EH (cell line): ENCODE data around the gene CACNG3.
"Not testable (repeated sequence)": the region's sequence is repeated elsewhere in the genome, so short reads cannot be mapped to it uniquely, and the experiment has no call there.

Experiments used
- DNase-seq: peaks from one replicate; pipeline ENCODE4 v3.0.0-alpha.2; 2015; ENCODE audit warnings: low read depth

The CACNG3 gene

DNA sequence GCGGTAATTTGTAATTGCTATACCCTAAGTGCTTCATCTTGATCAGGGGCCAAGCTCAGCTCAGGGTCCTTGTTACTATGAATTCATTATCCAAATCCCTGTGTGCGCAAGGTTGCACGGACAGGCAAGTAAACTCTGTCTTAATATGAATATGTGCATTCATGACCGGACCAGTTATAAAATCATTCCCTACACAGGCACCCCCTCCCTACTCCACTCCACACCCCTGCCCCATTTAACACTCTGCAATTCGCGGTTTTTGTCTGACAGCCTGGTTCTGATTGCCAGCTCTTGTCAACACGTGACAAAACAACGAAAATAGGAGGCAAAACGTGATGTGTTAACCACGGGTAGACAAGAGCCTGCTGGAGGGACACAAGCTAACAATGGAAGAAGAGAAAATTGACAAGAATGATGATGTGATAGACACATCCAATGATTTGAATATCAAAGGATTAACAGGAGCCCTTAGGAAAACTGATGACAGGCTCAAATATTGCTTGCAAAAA, 76.5 kb downstream of the CACNG3 start:
- DNase-seq, result no peak

DNA sequence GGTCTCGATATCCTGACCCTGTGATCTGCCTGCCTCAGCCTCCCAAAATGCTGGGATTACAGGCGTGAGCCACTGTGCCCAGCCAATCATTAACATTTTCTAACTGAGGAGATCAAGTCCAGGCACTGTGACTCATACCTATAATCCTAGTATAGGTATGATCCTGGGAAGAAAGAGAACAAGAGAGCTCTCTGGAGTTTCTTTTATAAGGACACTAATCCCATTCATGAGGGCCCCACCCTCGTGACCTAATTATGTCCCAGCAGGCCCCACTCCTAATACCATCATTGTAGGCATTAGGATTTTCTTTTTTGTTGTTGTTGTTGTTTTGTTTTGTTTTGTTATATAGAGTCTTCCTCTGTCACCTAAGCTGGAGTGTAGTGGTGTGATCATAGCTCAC, 80.4 kb downstream of the CACNG3 start:
- DNase-seq, result no peak

DNA sequence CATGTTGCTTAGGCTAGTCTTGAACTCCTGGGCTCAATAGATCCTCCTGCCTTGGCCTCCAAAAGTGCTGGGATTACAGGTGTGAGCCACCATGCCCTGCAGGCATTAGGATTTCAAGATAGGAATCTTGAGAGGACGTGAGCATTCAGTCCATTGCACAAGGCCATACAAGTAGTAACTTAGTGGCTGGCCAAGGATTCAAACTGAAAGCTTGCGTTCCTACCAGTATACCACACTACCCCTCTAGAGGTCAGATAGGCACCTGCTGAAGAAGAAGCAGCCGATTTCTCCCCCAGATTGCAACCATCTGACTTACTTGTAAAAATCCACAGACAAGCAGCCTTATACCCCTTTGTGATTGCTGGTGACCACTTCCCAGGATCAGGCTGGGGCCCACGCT, 80.9 kb downstream of the CACNG3 start:
- DNase-seq, result no peak

DNA sequence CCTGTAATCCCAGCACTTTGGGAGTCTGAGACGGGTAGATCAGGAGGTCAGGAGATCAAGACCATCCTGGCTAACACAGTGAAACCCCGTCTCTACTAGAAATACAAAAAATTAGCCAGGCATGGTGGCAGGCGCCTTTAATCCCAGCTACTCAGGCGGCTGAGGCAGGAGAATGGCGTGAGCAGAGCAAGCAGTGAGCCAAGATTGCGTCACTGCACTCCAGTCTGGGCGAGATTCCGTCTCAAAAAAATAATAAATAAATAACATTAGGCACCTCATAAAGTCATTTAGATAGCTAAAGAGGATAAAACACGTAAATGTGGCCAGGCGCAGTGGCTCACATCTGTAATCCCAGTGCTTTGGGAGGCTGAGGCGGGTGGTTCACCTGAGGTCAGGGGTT, 87.7 kb downstream of the CACNG3 start:
- not testable (repeated sequence) for DNase-seq

DNA sequence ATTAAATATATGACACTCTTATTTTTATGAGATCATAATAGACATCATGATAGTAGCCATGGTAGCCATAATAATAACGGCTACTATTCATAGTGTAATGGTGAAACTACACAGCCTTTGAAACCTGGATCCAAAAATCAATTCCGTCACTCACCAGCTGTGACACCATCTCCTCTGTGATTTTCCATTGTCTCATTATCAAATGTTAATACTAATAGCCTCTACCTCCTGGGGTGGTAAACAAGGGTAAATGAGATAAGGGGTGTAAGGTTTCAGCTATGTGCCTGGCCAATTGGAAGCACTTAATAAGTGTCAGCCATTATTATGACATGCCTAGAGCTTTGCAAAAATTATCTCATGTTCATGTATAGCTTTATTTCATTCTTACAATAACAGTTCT, 88.6 kb downstream of the CACNG3 start:
- DNase-seq, result no peak

DNA sequence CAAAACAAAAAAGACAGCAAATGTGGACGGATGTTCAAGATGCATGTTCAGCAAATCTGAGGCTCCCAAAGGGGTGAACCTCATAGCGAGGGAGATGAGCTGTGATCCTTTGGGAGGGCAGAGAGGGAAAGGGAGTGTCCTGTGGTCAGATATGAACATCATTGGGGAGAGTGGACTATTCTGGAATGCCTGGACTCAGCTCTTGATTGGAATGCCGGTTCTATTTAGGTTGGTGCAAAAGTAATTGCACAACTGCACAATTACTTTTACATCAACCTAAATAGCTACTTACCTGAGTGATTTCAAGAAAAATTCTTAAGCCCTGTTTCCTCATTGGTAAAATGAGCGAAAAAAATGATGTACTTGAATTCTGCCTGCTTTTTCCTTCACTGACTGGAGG, 89.6 kb downstream of the CACNG3 start:
- no peak for DNase-seq

DNA sequence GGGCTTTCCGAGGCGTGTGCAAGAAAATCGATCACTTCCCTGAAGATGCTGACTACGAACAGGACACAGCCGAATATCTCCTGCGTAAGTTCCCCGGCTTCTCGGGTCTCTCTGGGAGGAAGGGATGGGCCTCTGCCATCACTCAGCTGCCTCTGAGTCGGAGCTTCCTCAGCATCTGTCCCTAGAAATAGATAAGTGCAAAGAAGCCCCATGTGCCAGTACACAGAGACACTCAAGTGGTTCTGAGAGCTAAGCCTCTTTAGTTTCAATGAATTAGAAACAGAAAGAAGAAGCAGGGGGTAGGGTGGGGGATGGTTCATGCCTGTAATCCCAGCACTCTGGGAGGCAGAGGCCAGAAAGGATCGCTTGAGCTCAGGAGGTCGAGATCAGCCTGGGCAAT, 90.6 kb downstream of the CACNG3 start:
- no peak for DNase-seq

DNA sequence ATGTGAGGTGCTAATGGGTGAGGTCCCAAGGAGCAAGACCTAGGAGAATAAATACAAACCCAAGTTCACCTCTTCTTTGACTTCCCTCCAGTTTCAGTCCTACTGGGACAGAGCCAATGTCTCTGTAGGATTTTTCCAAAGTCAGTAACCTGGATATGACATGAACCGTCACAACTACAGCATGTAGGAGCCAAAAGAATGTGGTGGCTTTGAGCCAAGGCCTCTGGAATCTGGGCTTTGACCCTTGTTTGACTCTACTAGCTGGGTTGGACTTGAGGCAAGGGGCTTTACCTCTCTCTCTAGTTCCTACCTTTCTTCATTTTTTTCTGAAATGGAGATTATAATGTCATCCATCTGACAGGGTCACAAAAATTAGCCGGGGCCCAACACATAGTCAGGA, 91.4 kb downstream of the CACNG3 start:
- no peak for DNase-seq

DNA sequence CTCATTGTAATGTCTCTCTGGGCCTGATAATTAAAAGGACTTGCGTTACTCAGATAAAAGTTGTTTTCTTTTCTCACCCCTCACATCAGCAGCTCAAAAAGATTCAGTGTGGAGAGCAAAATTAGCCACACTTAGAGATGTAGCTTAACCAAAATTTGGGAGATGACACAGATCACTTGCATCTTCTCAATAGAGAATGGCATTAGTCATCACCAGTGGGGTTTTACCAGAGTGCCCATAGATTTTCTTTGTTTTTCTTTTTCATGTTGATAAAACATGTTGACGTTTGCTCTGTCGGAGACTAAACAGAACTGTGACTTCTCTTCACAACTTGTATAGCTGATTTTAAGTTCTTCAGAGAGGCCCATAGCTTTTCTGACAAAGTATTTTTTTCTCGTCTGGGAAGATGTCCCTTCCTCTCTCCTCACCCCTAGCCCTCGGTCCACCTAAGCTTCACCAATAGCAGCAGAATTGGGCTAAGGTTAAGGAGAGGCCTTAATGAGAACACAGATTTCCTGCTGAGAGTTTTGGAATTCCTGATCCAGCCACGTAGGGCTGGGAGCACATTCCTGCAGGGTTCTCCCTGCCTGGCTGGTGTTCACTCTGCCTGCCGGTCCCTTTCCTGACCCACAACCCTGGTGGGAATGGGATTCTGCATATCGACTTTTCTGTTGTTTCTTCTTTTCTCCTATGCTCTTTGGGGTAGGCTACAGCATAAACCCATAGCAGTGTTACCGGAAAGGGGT, 92.6 kb downstream of the CACNG3 start:
- DNase-seq, result no peak

DNA sequence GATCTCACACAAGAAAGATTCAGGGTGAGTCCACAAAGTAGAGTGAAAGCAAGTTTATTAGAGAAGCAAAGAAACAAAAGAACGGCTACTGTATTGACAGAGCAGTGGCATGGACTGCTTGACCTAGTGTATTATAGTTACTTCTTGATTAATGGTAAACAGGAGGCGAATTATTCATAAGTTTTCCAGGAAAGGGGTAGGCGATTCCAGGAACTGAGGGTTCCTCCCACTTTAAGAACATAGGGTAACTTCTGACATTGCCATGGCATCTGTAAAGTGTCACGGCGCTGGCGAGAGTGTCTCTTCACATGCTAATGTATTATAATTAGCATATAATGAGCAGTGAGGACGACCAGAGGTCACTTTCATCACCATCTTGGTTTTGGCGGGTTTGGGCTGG, 93.2 kb downstream of the CACNG3 start:
- DNase-seq, result no peak

DNA sequence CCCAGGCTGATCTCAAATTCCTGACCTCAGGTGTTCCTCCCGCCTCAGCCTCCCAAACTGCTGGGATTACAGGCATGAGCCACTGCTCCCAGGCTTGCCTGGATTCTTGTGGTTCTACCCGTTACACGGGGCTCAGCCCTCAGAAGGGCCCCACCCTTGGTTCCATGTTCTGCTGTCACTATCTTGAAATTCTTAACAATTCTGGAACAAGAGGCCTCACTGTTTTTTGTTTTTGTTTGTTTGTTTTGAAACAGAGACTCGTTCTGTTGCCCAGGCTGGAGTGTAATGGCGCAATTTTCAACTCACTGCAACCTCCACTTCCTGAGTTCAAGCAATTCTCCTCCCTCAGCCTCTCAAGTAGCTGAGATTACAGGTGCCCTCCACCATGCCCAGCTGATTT, 96.6 kb downstream of the CACNG3 start:
- DNase-seq, result no peak

DNA sequence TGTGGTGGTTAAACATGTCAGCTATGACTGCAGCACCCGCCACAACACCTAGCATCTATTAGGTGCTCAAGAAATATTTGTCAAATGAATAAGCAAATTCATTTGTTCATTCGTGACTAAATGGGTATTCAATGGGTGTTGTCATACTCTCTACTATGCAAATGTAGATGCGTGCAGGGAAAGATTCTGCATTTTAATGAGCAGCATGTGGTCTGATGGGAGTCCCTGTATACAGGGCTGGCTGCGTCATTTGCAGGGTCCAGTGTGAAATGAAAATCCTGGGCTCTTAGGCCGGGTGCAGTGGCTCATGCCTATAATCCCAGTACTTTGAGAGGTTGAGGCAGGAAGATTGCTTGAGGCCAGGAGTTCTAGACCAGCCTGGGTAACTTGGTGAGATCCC, 97.5 kb downstream of the CACNG3 start:
- no peak for DNase-seq

DNA sequence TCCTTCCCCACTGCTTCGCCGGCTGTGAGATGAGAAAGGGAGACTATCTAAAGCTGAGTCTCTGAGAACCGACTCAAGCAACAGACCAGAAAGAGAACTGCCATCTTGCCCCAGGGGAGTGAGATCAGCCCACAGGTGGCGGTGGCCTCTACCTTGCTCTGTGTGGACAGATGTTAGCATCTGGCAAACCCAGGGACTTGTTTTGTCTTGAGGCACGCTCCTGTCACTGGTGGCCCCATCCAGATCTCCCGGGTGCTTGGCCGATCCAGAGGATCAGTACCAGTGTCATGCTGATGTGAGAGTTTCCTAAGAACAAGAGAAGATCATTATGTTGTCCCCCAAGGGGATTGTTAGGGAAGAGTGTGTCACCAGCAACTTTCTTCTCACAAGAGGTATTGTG, 101.4 kb downstream of the CACNG3 start:
- DNase-seq, result no peak

DNA sequence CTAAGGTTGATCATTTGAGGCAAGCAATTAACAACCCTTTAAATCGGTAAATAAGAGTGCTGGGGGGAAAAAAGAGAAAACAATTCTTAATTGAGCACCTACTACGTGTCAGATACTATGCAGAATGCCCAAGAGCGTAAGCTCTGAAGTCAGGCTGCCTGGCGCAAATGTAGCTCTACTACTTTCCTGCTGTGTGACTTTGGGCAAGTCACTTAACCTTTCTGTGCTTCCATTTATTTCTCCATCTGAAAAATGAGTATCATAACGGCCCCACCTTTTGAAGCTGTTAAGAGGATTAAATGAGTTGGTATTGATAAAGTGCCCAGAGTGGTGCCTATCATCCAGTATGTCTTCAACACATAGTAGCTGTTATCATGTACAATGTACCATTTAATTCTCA, 102.0 kb downstream of the CACNG3 start:
- no peak for DNase-seq

DNA sequence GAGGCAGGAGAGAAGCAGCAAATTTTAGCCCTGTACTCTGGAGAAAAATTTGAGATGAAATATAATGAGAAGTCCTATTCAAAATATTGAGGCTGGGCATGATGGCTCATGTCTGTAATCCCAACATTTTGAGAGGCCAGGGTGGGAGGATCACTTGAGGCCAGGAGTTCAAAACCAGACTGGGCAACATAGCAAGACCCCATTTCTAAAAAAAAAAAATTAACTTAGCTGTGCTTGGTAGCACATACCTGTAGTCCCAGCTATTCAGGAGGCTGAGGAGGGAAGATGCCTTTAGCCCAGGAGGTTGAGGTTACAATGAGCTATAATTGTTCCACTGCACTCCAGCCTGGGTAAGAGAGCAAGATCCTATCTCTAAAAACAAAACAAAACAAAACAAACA, 103.4 kb downstream of the CACNG3 start:
- no peak for DNase-seq

DNA sequence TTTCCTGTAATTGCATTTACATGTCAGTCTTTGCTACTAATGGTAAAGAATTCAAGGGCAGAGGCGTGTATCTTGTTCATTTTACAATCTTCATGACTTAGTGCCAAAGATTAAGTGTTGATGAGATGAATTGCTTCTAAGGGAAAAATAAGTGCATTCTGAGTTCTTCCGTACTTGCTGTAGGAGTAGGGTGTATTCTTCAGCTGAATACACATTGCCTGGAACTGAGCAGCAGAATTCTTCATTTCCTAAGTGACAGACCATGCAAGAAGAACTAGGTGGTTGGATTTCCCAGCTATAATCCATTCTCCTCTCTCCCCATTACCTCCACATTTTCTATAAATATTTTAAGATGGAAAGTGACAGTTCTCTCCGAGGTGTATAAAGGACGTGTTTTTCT, 104.8 kb downstream of the CACNG3 start:
- no peak for DNase-seq

DNA sequence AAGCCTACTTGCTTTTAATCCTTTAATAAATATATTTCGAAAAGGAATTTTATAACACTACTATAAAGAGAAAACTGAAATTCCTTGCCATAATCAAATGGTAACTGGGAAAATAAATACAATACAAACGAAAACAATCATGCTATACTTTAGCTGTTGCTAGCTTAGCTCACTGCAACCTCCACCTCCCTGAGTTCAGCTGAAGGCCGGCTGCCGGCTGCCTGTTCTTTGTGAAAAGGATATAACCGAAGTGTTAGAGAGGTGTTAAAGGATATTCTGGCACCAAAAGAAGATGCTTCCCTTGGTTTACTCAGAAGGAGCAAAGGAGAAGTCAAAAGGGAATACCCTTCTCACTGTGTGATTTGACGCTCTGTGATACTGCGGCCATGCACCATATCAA, 108.5 kb downstream of the CACNG3 start:
- DNase-seq, result no peak

DNA sequence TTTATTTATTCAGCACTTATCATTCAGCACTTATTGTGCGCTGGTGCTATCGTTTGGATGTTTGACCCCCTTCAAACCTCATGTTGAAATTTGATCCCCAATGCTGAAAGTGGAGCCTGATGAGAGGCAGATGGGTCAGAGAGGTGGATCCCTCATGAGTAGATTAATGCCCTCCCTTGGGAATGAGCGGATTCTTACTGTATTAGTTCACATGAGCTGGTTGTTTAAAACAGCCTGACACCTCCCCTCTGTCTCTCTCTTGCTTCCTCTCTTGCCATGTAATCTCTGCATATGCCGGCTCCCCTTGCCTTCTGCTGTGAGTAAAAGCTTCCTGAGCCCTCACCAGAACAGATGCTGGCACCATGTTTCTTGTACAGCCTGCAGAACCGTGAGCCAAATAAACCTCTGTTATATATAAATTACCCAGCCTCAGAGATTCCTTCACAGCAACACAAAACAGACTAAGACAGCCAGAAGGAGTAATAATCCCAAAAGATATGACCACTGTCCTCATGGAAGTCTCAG, 111.1 kb downstream of the CACNG3 start:
- no peak for DNase-seq

DNA sequence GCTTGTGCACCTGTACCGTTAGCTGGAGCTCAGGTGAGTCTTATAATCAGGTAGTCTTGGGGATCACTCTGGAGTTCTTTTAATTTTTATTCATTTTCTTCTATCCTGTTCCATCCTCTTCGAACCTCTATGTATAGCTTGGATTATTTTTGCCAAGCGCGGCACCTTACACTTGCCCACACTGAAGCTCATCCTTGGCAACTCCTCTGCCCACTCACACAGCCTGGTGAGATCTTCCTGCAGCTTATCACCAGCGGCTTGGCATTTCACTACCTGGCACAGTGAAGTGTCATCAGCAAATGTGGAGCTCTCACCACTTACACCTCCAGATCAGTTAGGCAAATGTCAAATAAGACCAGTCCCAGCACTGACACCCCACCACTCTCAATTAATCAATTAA, 116.7 kb downstream of the CACNG3 start:
- DNase-seq, result no peak

DNA sequence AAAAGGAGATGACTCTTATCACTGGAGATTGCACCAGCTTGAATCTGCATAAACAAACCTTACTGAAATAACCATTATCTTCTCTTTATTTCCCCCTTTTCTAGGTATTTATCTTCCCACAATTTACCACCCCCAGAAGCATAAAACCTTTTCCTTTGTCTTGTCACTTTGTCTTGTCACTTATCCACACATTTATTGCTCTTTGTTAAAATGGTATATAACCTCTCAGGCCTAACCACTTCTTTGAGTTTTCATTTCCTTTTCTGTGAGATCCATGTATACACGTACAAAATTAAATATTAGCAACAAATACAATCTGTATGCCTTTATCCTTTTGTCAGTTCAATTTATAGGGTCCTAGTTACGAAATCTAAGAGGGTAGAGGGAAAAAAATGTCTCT, 122.9 kb downstream of the CACNG3 start:
- DNase-seq, result no peak

DNA sequence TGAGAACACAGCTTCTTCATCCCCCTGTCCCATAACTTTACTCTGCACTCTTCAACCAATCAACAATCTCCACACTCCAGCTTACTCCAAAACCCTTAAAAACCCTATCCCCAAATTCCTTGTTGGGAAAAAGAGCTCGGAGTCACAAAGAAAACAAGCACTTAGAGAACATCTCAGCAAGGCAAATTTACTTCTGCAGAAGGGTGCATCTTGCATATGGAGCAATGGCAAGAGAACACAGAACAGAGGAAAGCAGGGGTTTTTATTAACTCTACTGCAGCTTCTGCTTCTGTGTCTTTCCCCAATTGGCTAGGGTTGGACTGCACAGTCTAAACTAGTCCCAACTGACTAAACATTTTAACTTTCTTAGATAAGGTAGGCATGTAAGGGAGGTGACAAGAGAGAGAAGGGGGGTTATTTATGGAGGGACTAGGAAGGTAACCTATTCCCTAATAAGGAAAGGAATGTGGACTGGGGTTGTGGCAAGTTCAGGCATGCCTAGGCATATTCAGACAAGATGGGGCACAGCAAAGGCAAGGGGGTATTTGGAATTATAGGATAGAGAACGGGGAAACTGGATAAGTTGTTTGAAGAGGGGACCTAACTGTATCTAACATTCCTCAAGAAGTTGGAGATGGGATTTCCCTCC, 125.5 kb downstream of the CACNG3 start:
- DNase-seq, result no peak

DNA sequence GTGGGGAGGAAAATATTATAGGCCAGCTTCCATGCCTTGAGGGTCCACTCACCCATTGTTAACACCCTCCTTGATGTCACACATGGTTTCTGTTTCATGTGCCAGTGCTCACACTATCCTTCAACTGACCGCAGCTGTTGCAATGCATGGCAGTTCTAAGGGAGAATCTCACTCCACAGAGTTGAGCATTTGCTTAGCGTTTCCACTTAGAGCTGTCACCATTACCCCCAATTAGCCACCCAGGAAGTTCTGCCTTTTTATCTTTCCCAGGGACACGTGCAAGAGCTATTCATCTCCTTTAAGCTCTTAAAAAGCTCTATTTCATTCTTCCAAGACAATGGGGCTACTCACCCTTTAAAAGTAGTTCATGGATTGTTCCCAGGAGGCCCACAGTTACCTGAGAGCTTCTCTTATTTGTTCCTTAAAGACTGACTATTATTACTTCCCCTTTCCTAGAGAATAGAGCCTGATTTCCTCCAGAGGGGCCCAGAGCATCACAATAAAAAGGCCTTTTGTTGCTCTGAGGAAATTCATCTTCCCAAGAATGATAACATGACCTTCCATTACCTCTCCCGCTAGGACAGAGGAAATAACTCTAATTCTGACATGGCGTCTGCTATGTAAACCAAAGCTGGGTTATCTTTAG, 126.8 kb downstream of the CACNG3 start:
- no peak for DNase-seq

DNA sequence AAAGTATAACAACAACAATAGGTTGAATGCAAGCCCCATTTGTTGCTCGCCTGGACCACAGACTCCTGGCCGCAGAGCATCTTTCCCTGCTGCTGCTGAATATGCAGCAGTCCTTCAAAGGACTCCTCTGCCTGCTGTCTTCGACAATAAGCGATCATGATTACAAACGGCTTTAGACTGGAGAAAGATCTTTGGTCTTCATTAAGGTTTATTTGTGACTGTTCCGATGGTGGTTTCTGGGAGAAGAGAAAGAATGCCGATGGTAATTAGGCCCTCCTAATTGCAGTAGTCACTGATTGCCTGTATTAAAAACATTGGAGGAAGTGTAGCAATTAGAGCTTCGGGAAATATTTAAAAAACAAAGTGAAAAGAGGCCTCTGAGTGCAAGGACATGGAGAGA, 138.2 kb downstream of the CACNG3 start:
- DNase-seq, result no peak
